Measurements from ENCODE around the gene GNG2.

DNA sequence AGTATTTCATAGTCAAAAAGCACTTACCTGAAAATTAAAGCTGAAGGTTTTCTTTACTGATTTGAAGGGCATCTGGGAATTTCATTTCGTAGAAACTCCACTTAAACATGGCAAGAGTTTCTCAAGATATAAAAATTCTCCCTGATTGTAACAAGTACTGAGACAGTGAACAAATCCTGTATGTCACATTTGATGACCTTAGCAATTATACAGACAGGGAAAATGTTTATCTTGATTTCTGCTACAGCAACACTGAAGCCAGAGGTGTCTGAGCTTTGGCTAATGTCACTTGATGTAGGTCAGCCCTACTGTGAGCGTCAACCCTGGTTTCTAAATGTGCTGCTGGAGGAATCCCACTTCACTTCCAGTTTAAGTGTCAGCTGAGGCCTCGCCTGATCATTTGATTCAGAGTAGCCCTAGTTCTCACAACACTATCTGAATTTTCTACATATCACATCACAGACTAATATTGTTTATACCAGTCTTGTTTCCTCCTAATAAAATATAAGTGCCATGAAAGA lies 149.8 kb downstream of the GNG2 start:
- no peak for TF ChIP-seq EZH2 (IDR thresholded peaks at IDR 0.05; ENCODE audit: borderline replicate concordance, low read depth, low read length, poor library complexity, severe bottlenecking)
- TF ChIP-seq, protein P1, sequence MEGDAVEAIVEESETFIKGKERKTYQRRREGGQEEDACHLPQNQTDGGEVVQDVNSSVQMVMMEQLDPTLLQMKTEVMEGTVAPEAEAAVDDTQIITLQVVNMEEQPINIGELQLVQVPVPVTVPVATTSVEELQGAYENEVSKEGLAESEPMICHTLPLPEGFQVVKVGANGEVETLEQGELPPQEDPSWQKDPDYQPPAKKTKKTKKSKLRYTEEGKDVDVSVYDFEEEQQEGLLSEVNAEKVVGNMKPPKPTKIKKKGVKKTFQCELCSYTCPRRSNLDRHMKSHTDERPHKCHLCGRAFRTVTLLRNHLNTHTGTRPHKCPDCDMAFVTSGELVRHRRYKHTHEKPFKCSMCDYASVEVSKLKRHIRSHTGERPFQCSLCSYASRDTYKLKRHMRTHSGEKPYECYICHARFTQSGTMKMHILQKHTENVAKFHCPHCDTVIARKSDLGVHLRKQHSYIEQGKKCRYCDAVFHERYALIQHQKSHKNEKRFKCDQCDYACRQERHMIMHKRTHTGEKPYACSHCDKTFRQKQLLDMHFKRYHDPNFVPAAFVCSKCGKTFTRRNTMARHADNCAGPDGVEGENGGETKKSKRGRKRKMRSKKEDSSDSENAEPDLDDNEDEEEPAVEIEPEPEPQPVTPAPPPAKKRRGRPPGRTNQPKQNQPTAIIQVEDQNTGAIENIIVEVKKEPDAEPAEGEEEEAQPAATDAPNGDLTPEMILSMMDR (conservative IDR thresholded peaks at IDR 0.05; ENCODE audit: low read depth, low read length) = no peak
